Astrocyte of the cerebellum (primary cell): ENCODE measurements around the gene GRHPR.
"Not testable (repeated sequence)": the region's sequence is repeated elsewhere in the genome, so short reads cannot be mapped to it uniquely, and the experiment has no call there.

Experiments
- DNase-seq: peaks from one replicate; pipeline ENCODE4 v3.0.0-alpha.2; 2011; ENCODE audit warnings: low read depth
- H3K4me3 ChIP-seq: 2 replicates; pipeline ENCODE4 v1.5.1; 2011; ENCODE audit warnings: mild to moderate bottlenecking, low read depth, low read length, moderate library complexity
- in situ Hi-C: cut with HindIII; loops from 2 replicates; pipeline ENCODE4 v1.10.0; 2017; ENCODE audit warnings: low sequenced_read_pairs
- TF ChIP-seq, protein P1 (sequence below): IDR thresholded peaks from 2 replicates; pipeline ENCODE4 v1.5.1; 2012; ENCODE audit warnings: low read length, low read depth, moderate library complexity, mild to moderate bottlenecking; ENCODE audit errors: missing control alignments

GRHPR gene

GRCh38 chr9:37464426-37465248 lies 42.1 kb downstream of the GRHPR start:
- TF ChIP-seq, protein P1, sequence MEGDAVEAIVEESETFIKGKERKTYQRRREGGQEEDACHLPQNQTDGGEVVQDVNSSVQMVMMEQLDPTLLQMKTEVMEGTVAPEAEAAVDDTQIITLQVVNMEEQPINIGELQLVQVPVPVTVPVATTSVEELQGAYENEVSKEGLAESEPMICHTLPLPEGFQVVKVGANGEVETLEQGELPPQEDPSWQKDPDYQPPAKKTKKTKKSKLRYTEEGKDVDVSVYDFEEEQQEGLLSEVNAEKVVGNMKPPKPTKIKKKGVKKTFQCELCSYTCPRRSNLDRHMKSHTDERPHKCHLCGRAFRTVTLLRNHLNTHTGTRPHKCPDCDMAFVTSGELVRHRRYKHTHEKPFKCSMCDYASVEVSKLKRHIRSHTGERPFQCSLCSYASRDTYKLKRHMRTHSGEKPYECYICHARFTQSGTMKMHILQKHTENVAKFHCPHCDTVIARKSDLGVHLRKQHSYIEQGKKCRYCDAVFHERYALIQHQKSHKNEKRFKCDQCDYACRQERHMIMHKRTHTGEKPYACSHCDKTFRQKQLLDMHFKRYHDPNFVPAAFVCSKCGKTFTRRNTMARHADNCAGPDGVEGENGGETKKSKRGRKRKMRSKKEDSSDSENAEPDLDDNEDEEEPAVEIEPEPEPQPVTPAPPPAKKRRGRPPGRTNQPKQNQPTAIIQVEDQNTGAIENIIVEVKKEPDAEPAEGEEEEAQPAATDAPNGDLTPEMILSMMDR, result no peak
- in situ Hi-C loops, result no loop called here

GRCh38 chr9:37465249-37466036 lies 42.9 kb downstream of the GRHPR start, which contains the start of gene ZBTB5:
Gene ZBTB5, minus strand, starts transcription at chr9:37465450. Its CDS starts 22,899 bp downstream, at chr9:37442551.
- in situ Hi-C loops, result no loop called here
- TF ChIP-seq, protein P1, result no peak
- peak within 1 kb of the TSS; percentile 93 for H3K4me3 ChIP-seq
- DNase-seq, result peak; percentile 100

More at GRCh38 chr9:37464426-37465248, 42.1 kb downstream of the GRHPR start:
- DNase-seq, result no peak
- H3K4me3 ChIP-seq, result peak overlapping the region; percentile 93

GRCh38 chr9:37466037-37466709 lies 43.7 kb downstream of the GRHPR start:
- peak; percentile 83 for DNase-seq
- TF ChIP-seq, protein P1, result no peak
- in situ Hi-C loops, result no loop called here
- peak overlapping the region; percentile 93 for H3K4me3 ChIP-seq

DNA sequence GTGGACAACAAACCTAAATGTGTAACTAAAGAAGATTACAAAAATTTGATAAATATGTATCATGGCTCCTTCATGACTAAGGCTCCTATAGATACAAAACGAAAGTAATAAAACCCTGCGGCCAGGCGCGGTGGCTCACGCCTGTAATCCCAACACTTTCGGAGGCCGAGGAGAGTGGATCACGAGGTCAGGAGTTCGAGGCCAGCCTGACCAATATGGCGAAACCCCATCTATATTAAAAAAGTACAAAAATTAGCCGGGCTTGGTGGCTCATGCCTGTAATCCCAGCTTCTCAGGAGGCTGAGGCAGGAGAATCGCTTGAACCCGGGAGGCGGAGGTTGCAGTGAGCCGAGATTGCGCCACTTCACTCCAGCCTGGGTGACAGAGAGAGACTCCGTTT lies 45.0 kb downstream of the GRHPR start:
- in situ Hi-C loops, H3K4me3 ChIP-seq, DNase-seq: not testable (repeated sequence)

DNA sequence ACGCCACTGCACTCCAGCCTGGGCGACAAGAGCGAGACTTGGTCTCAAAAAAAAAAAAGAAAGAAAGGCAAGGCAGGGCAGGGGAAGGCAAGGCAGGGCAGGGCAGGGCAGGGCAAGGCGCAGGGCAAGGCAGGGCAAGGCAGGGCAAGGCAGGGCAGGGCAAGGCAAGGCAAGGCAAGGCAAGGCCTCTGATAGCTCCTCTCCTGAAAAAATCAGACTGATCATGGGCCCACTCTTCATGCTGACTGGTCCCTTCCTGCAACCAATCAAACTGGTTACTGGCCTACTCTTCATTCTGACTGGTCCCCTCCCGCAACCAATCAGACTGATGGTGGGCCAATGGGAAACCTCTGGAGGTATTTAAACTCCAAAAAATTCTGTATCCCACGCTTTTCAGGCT lies 46.1 kb downstream of the GRHPR start:
- TF ChIP-seq, protein P1, result no peak
- no peak for DNase-seq
- H3K4me3 ChIP-seq, result no peak overlapping the region
- in situ Hi-C loops, result no loop called here

- peak; percentile 95 for DNase-seq
- H3K4me3 ChIP-seq, result peak overlapping the region; percentile 21
- TF ChIP-seq, protein P1, result no peak
- in situ Hi-C loops, result no loop called here
Measured at GRCh38 chr9:37471942-37472684, 49.6 kb downstream of the GRHPR start.

- DNase-seq, in situ Hi-C loops, H3K4me3 ChIP-seq: not testable (repeated sequence)
Measured at GRCh38 chr9:37473982-37474381, 51.5 kb downstream of the GRHPR start.
